SK-N-MC (cell line): Measurements from ENCODE around the gene MNX1.

Experiments used
- FOXP2 ChIP-seq: optimal IDR thresholded peaks from 2 replicates; pipeline ENCODE3; 2011; ENCODE audit warnings: mild to moderate bottlenecking, moderate library complexity; ENCODE audit not compliant: insufficient read depth; ENCODE audit errors: extremely low read length, control extremely low read depth
- POLR2AphosphoS5 ChIP-seq: IDR thresholded peaks from 2 replicates; pipeline ENCODE4 v1.6.1; 2012; ENCODE audit warnings: mild to moderate bottlenecking, low read depth, low read length, borderline replicate concordance

DNA sequence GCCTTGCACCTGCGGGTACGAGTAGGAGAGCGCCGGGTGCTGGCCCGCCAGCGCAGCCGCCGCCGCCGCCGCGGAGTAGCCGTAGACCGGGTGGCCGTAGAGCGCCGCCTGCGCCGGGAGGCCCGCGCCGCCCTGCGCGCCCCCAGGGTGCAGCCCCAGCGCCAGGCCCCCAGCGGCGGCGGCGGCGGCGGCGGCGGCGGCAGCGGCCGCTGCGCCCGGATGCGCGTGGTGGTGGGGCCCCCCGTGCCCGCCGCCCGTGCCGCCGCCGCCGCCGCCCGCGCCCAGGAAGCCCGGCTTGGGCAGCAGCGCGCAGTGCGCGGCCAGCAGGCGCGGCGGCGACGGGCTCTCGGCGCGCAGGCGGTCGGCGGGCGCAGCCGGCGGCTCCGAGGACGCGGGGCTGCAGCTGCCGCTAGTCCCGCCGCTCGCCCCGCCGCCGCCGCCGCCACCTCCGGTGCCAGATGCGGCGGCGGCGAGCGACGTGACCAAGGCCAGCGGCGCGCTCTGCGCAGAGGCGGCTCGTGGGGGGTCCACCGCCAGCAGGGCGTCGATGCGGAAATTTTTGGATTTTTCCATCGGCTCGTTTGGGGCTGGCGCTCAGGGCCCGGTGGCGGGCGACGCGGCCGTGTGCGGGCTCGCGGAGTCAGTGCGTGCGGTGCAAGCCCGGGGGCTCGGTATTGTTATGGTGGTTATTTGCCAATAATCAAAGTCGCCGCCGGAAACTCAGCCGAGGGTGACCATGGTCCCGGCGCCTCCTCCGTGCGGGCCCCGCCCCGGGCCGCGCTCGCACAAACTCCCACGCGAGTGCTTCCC, 480 bp downstream of the MNX1 start:
- no peak for TF ChIP-seq FOXP2
- no peak for TF ChIP-seq POLR2AphosphoS5
